ENCODE results near the gene MAPK9.

Gene MAPK9

GRCh38 chr5:180332861-180333260 is 41.0 kb upstream of the MAPK9 start:
- Histone ChIP-seq H3K27me3 (replicated peaks; ENCODE audit: control insufficient read depth, insufficient read depth, low read length) (no peaks in the 10 kb centered on the region; the same call in none of the 2 replicates), H3K4me3 (replicated peaks; ENCODE audit: low read depth, low read length) (no peak overlapping the region), H3K36me3 (ENCODE audit: control insufficient read depth, insufficient read depth, low read length) (no peaks in the 10 kb centered on the region)
- DNase-seq (ENCODE audit: extremely low read depth, insufficient read length) = no peak
- no peak for TF ChIP-seq CTCF (IDR thresholded peaks at IDR 0.05; ENCODE audit: insufficient read depth, low read length, poor library complexity, severe bottlenecking)

GRCh38 chr5:180332051-180332517 is 40.2 kb upstream of the MAPK9 start:
- Histone ChIP-seq H3K27me3 (replicated peaks; ENCODE audit: control insufficient read depth, insufficient read depth, low read length) (no peaks in the 10 kb centered on the region; the same call in none of the 2 replicates), H3K4me3 (replicated peaks; ENCODE audit: low read depth, low read length) (no peak overlapping the region), H3K36me3 (ENCODE audit: control insufficient read depth, insufficient read depth, low read length) (no peaks in the 10 kb centered on the region)
- DNase-seq (ENCODE audit: extremely low read depth, insufficient read length) = no peak
- TF ChIP-seq CTCF (IDR thresholded peaks at IDR 0.05; ENCODE audit: insufficient read depth, low read length, poor library complexity, severe bottlenecking) = no peak

GRCh38 chr5:180331647-180331950 is 39.7 kb upstream of the MAPK9 start:
- H3K4me3 ChIP-seq (replicated peaks; ENCODE audit: low read depth, low read length) = no peak overlapping the region
- no peaks in the 10 kb centered on the region for H3K36me3 ChIP-seq (ENCODE audit: control insufficient read depth, insufficient read depth, low read length)
- H3K27me3 ChIP-seq (replicated peaks; ENCODE audit: control insufficient read depth, insufficient read depth, low read length) = no peaks in the 10 kb centered on the region; the same call in none of the 2 replicates
- TF ChIP-seq CTCF (IDR thresholded peaks at IDR 0.05; ENCODE audit: insufficient read depth, low read length, poor library complexity, severe bottlenecking) = no peak
- no peak for DNase-seq (ENCODE audit: extremely low read depth, insufficient read length)

GRCh38 chr5:180330810-180331646 is 39.1 kb upstream of the MAPK9 start:
- no peak for TF ChIP-seq CTCF (IDR thresholded peaks at IDR 0.05; ENCODE audit: insufficient read depth, low read length, poor library complexity, severe bottlenecking)
- no peak for DNase-seq (ENCODE audit: extremely low read depth, insufficient read length)
- H3K4me3 ChIP-seq (replicated peaks; ENCODE audit: low read depth, low read length) = no peak overlapping the region
- no peaks in the 10 kb centered on the region for H3K36me3 ChIP-seq (ENCODE audit: control insufficient read depth, insufficient read depth, low read length)
- H3K27me3 ChIP-seq (replicated peaks; ENCODE audit: control insufficient read depth, insufficient read depth, low read length) = no peaks in the 10 kb centered on the region; the same call in none of the 2 replicates

GRCh38 chr5:180330270-180330648 is 38.4 kb upstream of the MAPK9 start:
- no peak for DNase-seq (ENCODE audit: extremely low read depth, insufficient read length)
- Histone ChIP-seq H3K36me3 (ENCODE audit: control insufficient read depth, insufficient read depth, low read length) (no peaks in the 10 kb centered on the region), H3K4me3 (replicated peaks; ENCODE audit: low read depth, low read length) (no peak overlapping the region), H3K27me3 (replicated peaks; ENCODE audit: control insufficient read depth, insufficient read depth, low read length) (no peaks in the 10 kb centered on the region; the same call in none of the 2 replicates)
- TF ChIP-seq CTCF (IDR thresholded peaks at IDR 0.05; ENCODE audit: insufficient read depth, low read length, poor library complexity, severe bottlenecking) = no peak

All from GM06990 (cell line).